ENCODE measurements around the gene MYCBP2.

The MYCBP2 gene

GRCh38 chr13:77176350-77176749 lies 150.5 kb downstream of the MYCBP2 start:
- no peak for DNase-seq
- in situ Hi-C loops (cut with HindIII; ENCODE audit: low pct_ligation_motif_present, low pct_unique_long_range_greater_than_20kb, low sequenced_read_pairs) = no loop called here

GRCh38 chr13:77172650-77173049 lies 154.2 kb downstream of the MYCBP2 start:
- DNase-seq = no peak
- in situ Hi-C loops (cut with HindIII; ENCODE audit: low pct_ligation_motif_present, low pct_unique_long_range_greater_than_20kb, low sequenced_read_pairs) = no loop called here

DNA sequence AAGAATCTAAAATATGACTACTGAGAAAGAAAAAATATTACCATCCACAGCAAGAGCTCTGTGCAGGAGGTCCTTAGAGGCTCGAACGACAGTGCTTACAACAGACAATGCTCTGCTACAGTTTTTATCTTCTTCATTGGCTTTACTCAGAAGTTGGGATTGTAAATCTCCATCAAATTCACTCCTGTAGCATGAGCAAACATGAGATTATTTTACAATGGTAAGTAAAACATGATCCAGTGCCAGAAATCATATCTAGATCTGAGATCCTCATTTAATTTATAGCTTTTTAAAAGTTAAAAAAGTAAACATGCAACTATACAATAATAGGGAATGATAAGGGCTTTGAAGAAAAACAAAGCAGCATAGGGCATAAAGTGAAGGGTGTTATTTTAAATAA lies 155.4 kb downstream of the MYCBP2 start:
- no peak for DNase-seq
- in situ Hi-C loops (cut with HindIII; ENCODE audit: low pct_ligation_motif_present, low pct_unique_long_range_greater_than_20kb, low sequenced_read_pairs) = no loop called here

GRCh38 chr13:77168237-77168636 lies 158.7 kb downstream of the MYCBP2 start:
- in situ Hi-C loops (cut with HindIII; ENCODE audit: low pct_ligation_motif_present, low pct_unique_long_range_greater_than_20kb, low sequenced_read_pairs) = no loop called here

GRCh38 chr13:77150651-77151050 lies 176.2 kb downstream of the MYCBP2 start:
- in situ Hi-C loops (cut with HindIII; ENCODE audit: low pct_ligation_motif_present, low pct_unique_long_range_greater_than_20kb, low sequenced_read_pairs) = no loop called here
- no peak for DNase-seq

More at GRCh38 chr13:77168237-77168636, 158.7 kb downstream of the MYCBP2 start:
- DNase-seq = no peak

DNA sequence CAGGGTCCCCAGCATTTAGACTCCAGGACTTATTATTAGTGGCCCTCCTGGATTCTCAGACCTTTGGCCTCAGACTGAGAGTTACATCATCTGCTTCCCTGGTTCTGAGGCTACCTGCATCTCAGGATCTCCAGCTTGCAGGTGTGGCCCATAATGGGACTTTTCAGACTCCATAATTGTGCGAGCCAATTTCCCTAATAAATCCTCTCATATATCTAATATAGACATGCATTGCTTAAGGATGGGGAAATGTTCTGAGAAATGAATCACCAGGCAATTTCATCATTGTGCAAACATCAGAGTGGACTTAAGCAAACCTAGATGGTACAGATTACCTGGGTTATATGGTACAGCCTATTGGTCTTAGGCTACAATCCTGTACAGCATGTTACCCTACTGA lies 183.5 kb downstream of the MYCBP2 start:
- DNase-seq = no peak
- in situ Hi-C loops (cut with HindIII; ENCODE audit: low pct_ligation_motif_present, low pct_unique_long_range_greater_than_20kb, low sequenced_read_pairs) = no loop called here

DNA sequence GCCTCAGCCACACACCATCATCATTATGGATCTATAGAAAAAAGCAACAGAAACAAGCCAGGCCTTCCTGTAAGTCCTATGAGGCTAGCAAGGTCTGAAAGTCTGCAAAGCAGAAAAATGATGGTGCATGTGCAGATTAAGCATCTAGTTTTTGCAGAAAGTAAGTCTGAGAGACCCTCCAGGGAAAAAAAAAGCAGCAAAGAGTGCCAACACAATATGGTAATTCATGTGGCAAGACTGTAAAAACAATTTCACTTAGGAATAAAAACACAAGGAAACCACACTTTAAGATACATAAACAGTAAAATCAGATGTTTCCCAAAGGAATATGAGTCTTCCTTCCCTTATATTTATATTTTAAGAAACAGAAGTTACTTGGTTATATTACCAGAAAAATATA lies 187.6 kb downstream of the MYCBP2 start:
- in situ Hi-C loops (cut with HindIII; ENCODE audit: low pct_ligation_motif_present, low pct_unique_long_range_greater_than_20kb, low sequenced_read_pairs) = no loop called here
- no peak for DNase-seq

- in situ Hi-C loops (cut with HindIII; ENCODE audit: low pct_ligation_motif_present, low pct_unique_long_range_greater_than_20kb, low sequenced_read_pairs) = no loop called here
- DNase-seq = no peak
Observed at GRCh38 chr13:77138813-77139212, 188.1 kb downstream of the MYCBP2 start.

DNA sequence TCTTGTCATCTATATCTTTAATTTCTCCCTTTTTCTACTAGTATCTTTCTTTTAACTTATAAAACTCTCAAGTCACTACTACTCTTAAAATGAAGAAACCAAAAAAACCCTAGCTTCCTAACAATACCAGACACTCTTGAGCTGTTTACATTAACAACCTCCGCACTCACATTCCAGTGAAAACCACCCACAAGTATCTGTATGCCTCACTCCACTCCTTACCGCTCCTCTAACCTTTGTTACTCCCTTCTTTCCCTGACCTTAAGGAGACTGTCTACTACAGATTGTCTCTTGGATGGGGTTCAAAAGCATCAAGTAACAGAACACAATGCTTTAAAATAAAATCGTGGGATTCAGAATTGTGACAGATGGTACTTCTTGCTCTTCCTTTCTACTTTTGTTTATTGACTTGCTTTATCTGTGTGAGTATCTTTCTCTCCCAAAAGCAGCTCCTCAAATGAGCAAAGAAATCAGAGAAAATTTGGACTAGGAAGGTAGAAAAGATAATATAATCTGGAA lies 189.9 kb downstream of the MYCBP2 start:
- no peak for DNase-seq
- in situ Hi-C loops (cut with HindIII; ENCODE audit: low pct_ligation_motif_present, low pct_unique_long_range_greater_than_20kb, low sequenced_read_pairs) = no loop called here

DNA sequence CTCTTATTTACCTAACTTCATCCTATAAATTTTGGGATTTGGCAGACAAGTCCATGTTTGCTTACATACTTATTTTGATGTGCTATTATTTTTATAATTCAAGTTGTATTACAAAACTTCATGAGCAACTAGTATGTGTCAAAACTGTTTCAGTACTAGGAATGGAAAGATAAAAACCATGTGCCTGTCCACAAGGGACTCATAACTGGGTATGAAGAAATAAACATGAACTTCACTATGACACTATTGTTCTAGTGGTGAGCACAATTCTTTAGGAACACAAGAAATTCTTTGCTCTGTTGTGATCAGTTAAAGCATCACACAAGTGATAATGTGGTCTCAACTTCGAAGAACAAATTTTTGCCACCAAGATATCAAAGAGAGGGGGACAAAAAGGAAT lies 202.5 kb downstream of the MYCBP2 start:
- DNase-seq = no peak
- in situ Hi-C loops (cut with HindIII; ENCODE audit: low pct_ligation_motif_present, low pct_unique_long_range_greater_than_20kb, low sequenced_read_pairs) = no loop called here

GRCh38 chr13:77118134-77118533 lies 208.8 kb downstream of the MYCBP2 start:
- in situ Hi-C loops (cut with HindIII; ENCODE audit: low pct_ligation_motif_present, low pct_unique_long_range_greater_than_20kb, low sequenced_read_pairs) = no loop called here
- no peak for DNase-seq

GRCh38 chr13:77114271-77114670 lies 212.6 kb downstream of the MYCBP2 start:
- in situ Hi-C loops (cut with HindIII; ENCODE audit: low pct_ligation_motif_present, low pct_unique_long_range_greater_than_20kb, low sequenced_read_pairs) = no loop called here
- DNase-seq = no peak

GRCh38 chr13:77113496-77113895 lies 213.4 kb downstream of the MYCBP2 start:
- in situ Hi-C loops (cut with HindIII; ENCODE audit: low pct_ligation_motif_present, low pct_unique_long_range_greater_than_20kb, low sequenced_read_pairs) = no loop called here
- DNase-seq = peak; percentile 26

DNA sequence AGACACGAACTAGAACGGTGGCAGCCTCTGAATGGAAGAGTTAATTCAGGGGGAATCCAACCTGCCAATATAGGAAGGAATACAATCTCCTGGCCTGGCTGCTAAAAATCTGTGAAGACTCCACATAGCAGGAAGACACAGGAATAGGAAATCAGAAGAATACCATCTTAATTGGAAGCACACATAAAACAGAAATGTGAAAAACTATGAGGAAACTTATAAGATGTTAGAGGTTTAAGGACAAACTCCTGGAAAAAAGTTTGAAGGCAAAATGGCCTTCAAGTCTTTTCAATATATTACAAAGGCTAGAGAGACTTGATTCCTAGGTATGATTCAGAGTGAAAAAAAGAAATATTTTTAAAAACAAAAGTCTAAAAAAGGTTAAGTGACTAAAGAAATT lies 221.8 kb downstream of the MYCBP2 start:
- in situ Hi-C loops (cut with HindIII; ENCODE audit: low pct_ligation_motif_present, low pct_unique_long_range_greater_than_20kb, low sequenced_read_pairs) = no loop called here
- no peak for DNase-seq

- no peak for DNase-seq
- in situ Hi-C loops (cut with HindIII; ENCODE audit: low pct_ligation_motif_present, low pct_unique_long_range_greater_than_20kb, low sequenced_read_pairs) = no loop called here
Observed at GRCh38 chr13:77099415-77099814, 227.5 kb downstream of the MYCBP2 start.

DNA sequence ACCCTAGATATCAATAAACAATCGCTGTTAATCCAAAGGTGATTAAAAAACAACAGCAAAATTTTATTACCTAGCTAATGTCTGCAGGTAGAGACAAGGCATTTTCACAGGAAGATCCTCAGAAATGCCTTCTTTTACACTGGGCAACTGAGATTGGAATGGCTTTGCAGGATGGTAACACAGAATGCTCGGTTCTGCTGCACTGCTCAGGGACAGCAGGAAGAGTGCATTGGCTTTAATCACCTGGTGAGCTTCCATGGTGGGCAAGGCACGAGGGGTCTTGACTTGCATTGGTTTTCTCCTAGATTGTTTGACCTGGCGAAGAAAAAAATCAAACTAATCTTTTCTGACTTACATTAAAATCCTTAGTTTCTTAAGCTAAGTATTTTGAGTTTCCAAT lies 231.6 kb downstream of the MYCBP2 start:
- in situ Hi-C loops (cut with HindIII; ENCODE audit: low pct_ligation_motif_present, low pct_unique_long_range_greater_than_20kb, low sequenced_read_pairs) = no loop called here

GRCh38 chr13:77094773-77095172 lies 232.1 kb downstream of the MYCBP2 start:
- in situ Hi-C loops (cut with HindIII; ENCODE audit: low pct_ligation_motif_present, low pct_unique_long_range_greater_than_20kb, low sequenced_read_pairs) = no loop called here
- no peak for DNase-seq

More for the DNA sequence above, 231.6 kb downstream of the MYCBP2 start:
- no peak for DNase-seq

DNA sequence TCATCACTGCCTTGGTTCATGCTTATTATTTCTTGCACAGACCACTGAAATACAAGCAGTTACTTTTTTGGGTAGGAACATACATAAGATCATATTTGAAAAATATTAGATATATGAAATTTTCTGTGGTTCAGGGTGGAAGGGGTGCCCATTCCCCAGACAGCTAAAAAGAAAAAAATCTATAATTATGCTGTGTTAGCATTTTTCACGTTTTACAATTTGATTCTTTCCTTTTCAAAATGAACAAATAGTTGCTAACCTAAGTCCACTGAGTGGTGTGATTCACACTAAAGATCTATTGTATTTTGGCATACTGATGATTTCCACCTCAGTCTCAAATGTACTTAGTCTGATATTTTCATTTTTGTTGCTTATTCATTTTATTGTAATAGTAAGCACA lies 233.2 kb downstream of the MYCBP2 start:
- in situ Hi-C loops (cut with HindIII; ENCODE audit: low pct_ligation_motif_present, low pct_unique_long_range_greater_than_20kb, low sequenced_read_pairs) = no loop called here
- DNase-seq = no peak

- DNase-seq = no peak
- in situ Hi-C loops (cut with HindIII; ENCODE audit: low pct_ligation_motif_present, low pct_unique_long_range_greater_than_20kb, low sequenced_read_pairs) = no loop called here
Observed at GRCh38 chr13:77084755-77085154, 242.1 kb downstream of the MYCBP2 start.

- no peak for DNase-seq
- in situ Hi-C loops (cut with HindIII; ENCODE audit: low pct_ligation_motif_present, low pct_unique_long_range_greater_than_20kb, low sequenced_read_pairs) = no loop called here
Observed at GRCh38 chr13:77079902-77080413, 246.9 kb downstream of the MYCBP2 start.

GRCh38 chr13:77067519-77067918 lies 259.4 kb downstream of the MYCBP2 start:
- DNase-seq = no peak

More at GRCh38 chr13:77067519-77067918, 259.4 kb downstream of the MYCBP2 start:
- in situ Hi-C loops (cut with HindIII; ENCODE audit: low pct_ligation_motif_present, low pct_unique_long_range_greater_than_20kb, low sequenced_read_pairs) = no loop called here
